ENCODE measurements around the gene CYP26B1. TPM values are rescaled to one million over a fixed set of nuclear protein-coding genes. Genes with fewer than 3 reads are reported as not detected.

CYP26B1 gene
- total and polyA plus RNA-seq, 4 donors, result 0.47 to 1.8 (median 0.65) TPM

GRCh38 chr2:72173640-72174321, 26.1 kb upstream of the CYP26B1 start:
- H3K4me3 ChIP-seq (ENCODE audit: low read depth in 1 of 3, low read length in 3 of 3), result no peak overlapping the region
- TF ChIP-seq FOXA1 (IDR thresholded peaks at IDR 0.05), result no peak
- no peak for TF ChIP-seq GABPA (IDR thresholded peaks at IDR 0.05 in 1 of 2, conservative IDR thresholded peaks at IDR 0.05 in 1 of 2)
- no peak for TF ChIP-seq MAX (IDR thresholded peaks at IDR 0.05)
- no peak for TF ChIP-seq RXRA (IDR thresholded peaks at IDR 0.05)
- TF ChIP-seq FOXA2 (IDR thresholded peaks at IDR 0.05), result no peak
- no peak for TF ChIP-seq CTCF (IDR thresholded peaks at IDR 0.05; ENCODE audit: low read depth, low read length, missing input control)
- peaks cover 0 to 11% (median 2%) of the 10 kb centered on the region in 4 donors for H3K36me3 ChIP-seq (ENCODE audit: control insufficient read depth in 4 of 4, insufficient read depth in 3 of 4, low read depth in 1 of 4, low read length in 3 of 4)
- no peaks in the 10 kb centered on the region for H3K27me3 ChIP-seq (ENCODE audit: control insufficient read depth in 4 of 4, insufficient read depth in 4 of 4, low read length in 3 of 4)
- DNase-seq (ENCODE audit: low spot score), result no peak
- no peak overlapping the region for H3K9ac ChIP-seq (ENCODE audit: low read depth in 1 of 2, low read length in 2 of 2)
- no peak overlapping the region for H3K27ac ChIP-seq (ENCODE audit: low read depth in 1 of 2, low read length in 2 of 2)
- no peaks in the 10 kb centered on the region for H3K9me3 ChIP-seq (ENCODE audit: control insufficient read depth in 4 of 4, low read length in 3 of 4)
- 71% methylated on average over 8 of the region's 8 CpGs for WGBS
- no peaks in the 10 kb centered on the region for H3K4me1 ChIP-seq (ENCODE audit: control insufficient read depth in 4 of 4, insufficient read depth in 4 of 4, low read length in 3 of 4)

- H3K9ac ChIP-seq (ENCODE audit: low read depth in 1 of 2, low read length in 2 of 2), result no peak overlapping the region
- H3K27me3 ChIP-seq (ENCODE audit: control insufficient read depth in 4 of 4, insufficient read depth in 4 of 4, low read length in 3 of 4), result no peaks in the 10 kb centered on the region
- no peaks in the 10 kb centered on the region for H3K9me3 ChIP-seq (ENCODE audit: control insufficient read depth in 4 of 4, low read length in 3 of 4)
- peaks cover 0 to 3% (median 2%) of the 10 kb centered on the region in 4 donors for H3K36me3 ChIP-seq (ENCODE audit: control insufficient read depth in 4 of 4, insufficient read depth in 3 of 4, low read depth in 1 of 4, low read length in 3 of 4)
- DNase-seq (ENCODE audit: low spot score), result no peak
- H3K4me3 ChIP-seq (ENCODE audit: low read depth in 1 of 3, low read length in 3 of 3), result no peak overlapping the region
- no peaks in the 10 kb centered on the region for H3K4me1 ChIP-seq (ENCODE audit: control insufficient read depth in 4 of 4, insufficient read depth in 4 of 4, low read length in 3 of 4)
- 94% methylated on average over 2 of the region's 2 CpGs for WGBS
- no peak overlapping the region for H3K27ac ChIP-seq (ENCODE audit: low read depth in 1 of 2, low read length in 2 of 2)
- TF ChIP-seq REST (IDR thresholded peaks at IDR 0.05) (no peak), CTCF (IDR thresholded peaks at IDR 0.05; ENCODE audit: low read depth, low read length, missing input control) (no peak), SP1 (IDR thresholded peaks at IDR 0.05) (no peak)
Observed at GRCh38 chr2:72172478-72172877, 24.8 kb upstream of the CYP26B1 start.

Measured in liver (tissue), 9 donors.